Aorta (tissue), 5 donors: Measurements from ENCODE around the gene SUN1. TPM values are rescaled to one million over a fixed set of nuclear protein-coding genes. Genes with fewer than 3 reads are reported as not detected.
A peak's percentile ranks its signal among the peaks of the same experiment; 100 is the strongest.

Experiments used
- ATAC-seq: fragments of 200-7000 bp; cut with Tn5 transposase; one replicate; pipeline ENCODE4 v1.9.1; 2022; ENCODE audit warnings: moderate library complexity; ENCODE audit not compliant: low FRiP score
- DNase-seq, 2 donors: peaks; one replicate each; pipeline ENCODE4 v3.0.0-alpha.2; 2020
- H3K27ac ChIP-seq, 2 donors: one replicate each; pipeline ENCODE4 v1.5.1; 2013; ENCODE audit warnings: low read length in 2 of 2, mild to moderate bottlenecking in 2 of 2, moderate library complexity in 2 of 2, control low read depth in 1 of 2, inconsistent platforms in 1 of 2, low read depth in 1 of 2
- H3K27me3 ChIP-seq, 2 donors: one replicate each; pipeline ENCODE4 v1.6.1; 2013; ENCODE audit warnings: control low read depth in 1 of 2, low read length in 1 of 2, mild to moderate bottlenecking in 1 of 2, moderate library complexity in 1 of 2; ENCODE audit not compliant: insufficient read depth in 2 of 2, control insufficient read depth in 1 of 2
- H3K36me3 ChIP-seq, 2 donors: one replicate each; pipeline ENCODE4 v1.6.1; 2013; ENCODE audit warnings: control low read depth in 1 of 2, low read length in 1 of 2, mild to moderate bottlenecking in 1 of 2; ENCODE audit not compliant: insufficient read depth in 2 of 2, control insufficient read depth in 1 of 2
- H3K4me1 ChIP-seq, 2 donors: one replicate each; pipeline ENCODE4 v1.6.1; 2013; ENCODE audit warnings: low read length in 2 of 2, control low read depth in 1 of 2, mild to moderate bottlenecking in 1 of 2, moderate library complexity in 1 of 2; ENCODE audit not compliant: insufficient read depth in 2 of 2, control insufficient read depth in 1 of 2
- H3K4me3 ChIP-seq, 2 donors: one replicate each; pipeline ENCODE4 v1.5.1; 2013; ENCODE audit warnings: low read length in 2 of 2, control low read depth in 1 of 2, mild to moderate bottlenecking in 1 of 2
- H3K9me3 ChIP-seq: one replicate; pipeline ENCODE4 v1.6.1; 2013; ENCODE audit warnings: mild to moderate bottlenecking, low read length; ENCODE audit not compliant: control insufficient read depth
- WGBS, 2 donors: extraction: QIAGEN DNeasy Blood & Tissue Kit; methylation state at CpG; one replicate each; pipeline ENCODE4 v1.1.7; 2013; 5-methylcytosine and 5-hydroxymethylcytosine counted together
- intact Hi-C, 2 donors: fragments of 100-400 bp; cut with DNase I; formaldehyde crosslinking; loops; one replicate each; pipeline versions ENCODE4 v1.14.2 to v1.15.0; 2022
- polyA plus RNA-seq, 2 donors: library from polyadenylated mRNA; stranded (reverse); fragments of 200-250 nt; gene quantifications; one replicate each; pipeline ENCODE4 v1.2.3, GENCODE V29; 2013
- total RNA-seq, 2 donors: library from RNA; stranded (reverse); fragmentation: NEBNext Ultra II Directional; extraction: Animal tissue kit (Norgen Biotek cat#: 25700); gene quantifications; one replicate each; pipeline ENCODE4 v1.2.1, GENCODE V29; 2021
- donor health status: healthy with polysubstance abuse.
- donor health status: Bipolar disorder and iron deficiency.
- donor health status: DM: no; HTN: no; CAD: no.
- donor health status: DM: no; HTN: no; CAD: no.
- donor health status: DM: yes; HTN: yes; CAD: no.

Gene SUN1
- total and polyA plus RNA-seq, 4 donors = 36.3 to 236 (median 160) TPM

DNA sequence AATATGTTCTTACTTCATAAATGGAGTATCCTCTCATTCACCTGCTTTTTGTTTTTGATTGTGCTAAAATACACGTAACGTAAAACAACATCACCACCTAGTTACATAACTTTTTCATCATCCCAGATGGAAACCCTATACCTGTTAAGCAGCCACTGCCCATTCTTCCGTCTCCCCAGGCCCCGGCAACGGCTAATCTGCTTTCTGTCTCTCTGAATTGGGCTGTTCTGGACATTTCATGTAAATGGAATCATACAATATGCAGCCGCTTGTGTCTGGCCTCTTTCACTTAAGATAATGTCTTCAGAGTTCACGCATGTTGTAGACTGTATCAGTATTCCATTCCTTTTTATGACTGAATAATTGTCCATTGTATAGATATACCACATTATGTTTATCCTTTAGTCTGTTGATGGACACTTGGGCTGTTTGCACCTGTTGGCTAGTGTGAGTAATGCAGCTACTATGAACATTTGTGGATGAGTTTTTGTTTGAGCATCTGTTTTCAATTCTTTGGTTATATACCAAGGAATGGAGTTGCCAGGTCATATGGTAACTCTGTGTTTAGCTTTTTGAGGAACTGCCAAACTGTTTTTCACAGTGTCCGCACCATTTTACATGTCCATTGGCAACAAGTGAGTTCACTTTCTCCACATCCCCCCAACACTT lies 14.1 kb upstream of the SUN1 start:
- Histone ChIP-seq H3K27me3 (no peaks in the 10 kb centered on the region), H3K36me3 (no peaks in the 10 kb centered on the region), H3K9me3 (no peaks in the 10 kb centered on the region), H3K4me3 (no peak overlapping the region), H3K27ac (no peak overlapping the region), H3K4me1 (peaks cover 0 to 3% of the 10 kb centered on the region in 2 donors)
- peak in 1 of 2 donors; percentile 20 for DNase-seq
- 59 to 63% methylated on average over 8 of the region's 8 CpGs for WGBS, 2 donors
- no peak for ATAC-seq
- intact Hi-C loops = no loop called here

DNA sequence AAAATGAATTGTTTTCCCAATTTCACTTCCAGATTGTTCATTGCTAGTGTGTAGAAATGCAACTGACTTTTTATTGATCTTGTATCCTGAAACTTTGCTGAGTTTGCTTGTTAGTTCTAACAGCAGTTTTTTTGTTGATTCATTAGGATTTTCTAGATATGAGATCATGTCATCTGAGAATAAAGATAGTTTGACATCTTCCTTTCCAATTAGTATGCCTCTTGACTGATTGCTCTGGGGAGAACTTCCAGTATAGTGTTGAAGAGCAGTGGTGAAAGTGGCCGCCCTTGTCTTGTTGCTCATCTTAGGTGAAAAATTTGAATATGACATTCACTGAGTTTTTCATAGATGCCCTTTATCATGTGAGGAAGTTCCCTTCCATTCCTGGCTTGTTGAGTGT lies 11.9 kb upstream of the SUN1 start:
- intact Hi-C loops = loop anchor here in 1 of 2 donors (5.0 kb wide), 1 partner anchor 33 kb away; no protein-coding TSS in a partner anchor
- Histone ChIP-seq H3K4me3 (no peak overlapping the region), H3K4me1 (peaks cover 0 to 7% of the 10 kb centered on the region in 2 donors), H3K36me3 (no peaks in the 10 kb centered on the region), H3K27me3 (no peaks in the 10 kb centered on the region), H3K9me3 (no peaks in the 10 kb centered on the region), H3K27ac (no peak overlapping the region)
- WGBS, 2 donors = 99 to 100% methylated on average over 1 of the region's 1 CpG
- no peak for ATAC-seq
- no peak for DNase-seq

DNA sequence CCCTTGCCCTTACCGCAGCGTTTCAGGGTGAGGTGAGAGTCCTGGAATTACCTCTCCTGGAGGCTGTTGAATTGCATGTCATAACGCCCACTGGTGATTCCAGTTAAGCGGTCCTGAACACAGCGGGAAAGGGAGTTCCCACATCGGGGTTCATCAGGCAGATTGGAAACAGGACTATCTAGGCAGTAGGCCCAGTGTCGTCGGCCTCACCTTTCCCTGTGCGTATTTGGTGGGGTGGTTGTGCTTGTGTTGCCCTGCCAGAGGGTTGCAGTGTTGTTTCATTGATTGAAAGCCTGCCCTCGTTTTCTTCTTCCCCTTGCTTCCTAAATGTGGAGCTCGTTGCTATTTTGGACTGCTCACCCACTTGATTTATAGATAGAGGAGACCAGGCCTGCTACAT lies 10.6 kb upstream of the SUN1 start:
- peak; percentile 35 to 42 for DNase-seq
- ATAC-seq = no peak
- H3K9me3 ChIP-seq = no peaks in the 10 kb centered on the region
- no peak overlapping the region for H3K4me3 ChIP-seq
- 40 to 42% methylated on average over 11 of the region's 11 CpGs for WGBS, 2 donors
- H3K27ac ChIP-seq = peak overlapping the region in 1 of 2 donors; percentile 32
- peaks cover 0 to 7% of the 10 kb centered on the region in 2 donors for H3K4me1 ChIP-seq
- no peaks in the 10 kb centered on the region for H3K36me3 ChIP-seq
- intact Hi-C loops = loop anchor here in 1 of 2 donors (5.0 kb wide), 1 partner anchor 34 kb away; no protein-coding TSS in a partner anchor
- no peaks in the 10 kb centered on the region for H3K27me3 ChIP-seq

DNA sequence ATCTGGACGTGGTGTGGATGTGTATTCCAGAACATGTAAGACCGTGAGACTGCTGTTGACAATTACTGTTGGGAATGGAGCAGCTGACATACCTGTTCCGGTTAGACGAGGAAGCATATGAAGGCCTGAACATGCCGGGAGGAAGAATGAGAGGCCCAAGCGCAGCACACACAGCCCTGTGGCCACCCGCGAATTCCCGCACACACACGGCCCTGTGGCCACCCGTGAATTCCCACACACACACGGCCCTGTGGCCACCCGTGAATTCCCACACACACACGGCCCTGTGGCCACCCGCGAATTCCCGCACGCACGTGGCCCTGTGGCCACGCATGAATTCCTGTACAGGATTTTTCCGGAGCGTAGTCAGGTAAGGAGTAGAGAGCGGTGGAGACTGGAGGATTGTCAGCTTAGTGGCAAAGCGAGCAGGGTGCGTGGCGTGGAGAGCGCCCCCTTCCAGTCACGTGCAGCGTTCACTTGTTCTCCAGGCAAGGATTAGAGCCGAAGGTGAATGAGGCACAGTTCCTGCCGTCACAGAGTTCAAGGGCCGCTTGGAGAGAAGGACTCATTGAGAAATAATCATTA lies 9.5 kb upstream of the SUN1 start:
- Histone ChIP-seq H3K4me3 (no peak overlapping the region), H3K9me3 (no peaks in the 10 kb centered on the region), H3K36me3 (no peaks in the 10 kb centered on the region), H3K27ac (peak overlapping the region; percentile 6 to 8), H3K27me3 (no peaks in the 10 kb centered on the region), H3K4me1 (peaks cover 0 to 7% of the 10 kb centered on the region in 2 donors)
- WGBS, 2 donors = 78 to 79% methylated on average over 32 of the region's 32 CpGs
- ATAC-seq = no peak
- peak in 1 of 2 donors; percentile 15 for DNase-seq
- intact Hi-C loops = loop anchor here in 1 of 2 donors (5.0 kb wide), 1 partner anchor 35 kb away; no protein-coding TSS in a partner anchor

DNA sequence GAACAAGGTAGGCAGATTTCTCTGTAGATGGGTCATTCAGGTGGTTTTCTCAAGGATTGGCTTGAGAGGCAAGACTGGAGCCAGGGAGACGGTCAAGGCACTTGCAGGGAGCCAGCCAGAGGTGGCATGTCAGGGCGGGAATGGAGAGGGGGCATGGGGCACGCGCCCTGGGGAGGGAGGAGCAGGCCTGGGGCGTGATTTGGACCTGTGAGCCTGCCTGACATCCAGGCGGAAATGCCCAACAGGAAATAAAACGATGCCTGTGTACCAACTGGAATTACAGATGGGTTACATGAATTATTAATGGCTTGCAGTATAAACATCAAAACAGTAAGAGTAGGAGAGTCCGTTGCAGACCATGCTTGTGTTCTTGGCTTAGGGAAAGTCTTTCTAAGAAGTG lies 8.6 kb upstream of the SUN1 start:
- Histone ChIP-seq H3K36me3 (no peaks in the 10 kb centered on the region), H3K4me1 (peaks cover under 1 to 4% of the 10 kb centered on the region in 2 donors), H3K27ac (no peak overlapping the region), H3K9me3 (no peaks in the 10 kb centered on the region), H3K4me3 (no peak overlapping the region), H3K27me3 (no peaks in the 10 kb centered on the region)
- WGBS, 2 donors = 36 to 49% methylated on average over 8 of the region's 8 CpGs
- DNase-seq (peak in 1 of 2 donors; percentile 32), ATAC-seq (no peak)
- intact Hi-C loops = loop anchor here in 1 of 2 donors (5.0 kb wide), 1 partner anchor 36 kb away; no protein-coding TSS in a partner anchor

DNA sequence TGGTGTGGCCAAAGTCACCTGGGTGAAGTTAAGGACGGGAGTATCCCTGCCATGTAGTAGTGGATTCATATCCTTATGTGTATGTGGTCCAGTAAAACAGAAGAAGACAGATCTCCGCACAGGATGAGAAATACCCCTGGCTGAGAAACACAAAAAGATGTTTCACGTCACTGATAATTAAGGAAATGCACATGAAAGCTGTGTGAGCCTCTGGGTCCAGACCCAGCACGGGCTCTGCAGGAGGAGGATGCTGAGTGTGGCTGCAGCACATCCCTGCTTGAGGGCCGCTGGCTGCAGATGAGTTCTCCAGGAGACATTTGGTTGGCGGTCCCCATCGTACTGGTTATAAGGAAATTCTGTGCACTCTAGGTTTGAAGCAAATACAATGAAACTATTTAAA lies 8.2 kb upstream of the SUN1 start:
- DNase-seq = peak in 1 of 2 donors; percentile 18
- peak overlapping the region in 1 of 2 donors; percentile 17 for H3K27ac ChIP-seq

DNA sequence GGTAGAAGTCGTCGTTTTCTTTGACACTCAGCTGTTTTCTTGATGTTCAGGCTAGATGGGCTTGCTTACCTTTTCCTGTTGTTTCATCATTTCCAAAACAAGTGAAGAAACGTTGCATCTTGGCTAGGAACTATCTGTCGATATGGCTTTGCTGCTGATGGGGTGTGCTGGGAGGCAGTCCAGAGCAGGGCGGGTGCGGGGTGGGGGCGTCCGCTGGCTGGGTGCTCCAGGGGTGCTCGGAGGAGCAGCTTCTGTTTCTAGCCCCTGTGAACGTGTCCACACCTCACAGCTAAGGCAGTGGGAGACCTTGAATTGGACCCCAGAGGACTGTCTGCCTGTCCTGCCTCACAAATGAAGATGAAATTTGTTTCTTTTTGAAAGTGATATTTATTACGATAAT lies 7.6 kb upstream of the SUN1 start:
- Histone ChIP-seq H3K9me3 (no peaks in the 10 kb centered on the region), H3K27me3 (no peaks in the 10 kb centered on the region), H3K4me3 (no peak overlapping the region), H3K27ac (peak overlapping the region in 1 of 2 donors; percentile 60), H3K4me1 (peaks cover 2 to 4% of the 10 kb centered on the region in 2 donors), H3K36me3 (no peaks in the 10 kb centered on the region)
- intact Hi-C loops = loop anchor here in 1 of 2 donors (5.0 kb wide), 1 partner anchor 37 kb away; no protein-coding TSS in a partner anchor
- DNase-seq = peak in 1 of 2 donors; percentile 37
- 65 to 73% methylated on average over 11 of the region's 11 CpGs for WGBS, 2 donors
- no peak for ATAC-seq

More for the DNA sequence above, 8.2 kb upstream of the SUN1 start:
- intact Hi-C loops = loop anchor here in 1 of 2 donors (5.0 kb wide), 1 partner anchor 37 kb away; no protein-coding TSS in a partner anchor
- no peak for ATAC-seq
- H3K4me3 ChIP-seq = no peak overlapping the region
- WGBS, 2 donors = 65 to 70% methylated on average over 7 of the region's 7 CpGs
- no peaks in the 10 kb centered on the region for H3K27me3 ChIP-seq
- H3K36me3 ChIP-seq = no peaks in the 10 kb centered on the region
- peaks cover 2 to 4% of the 10 kb centered on the region in 2 donors for H3K4me1 ChIP-seq
- no peaks in the 10 kb centered on the region for H3K9me3 ChIP-seq

DNA sequence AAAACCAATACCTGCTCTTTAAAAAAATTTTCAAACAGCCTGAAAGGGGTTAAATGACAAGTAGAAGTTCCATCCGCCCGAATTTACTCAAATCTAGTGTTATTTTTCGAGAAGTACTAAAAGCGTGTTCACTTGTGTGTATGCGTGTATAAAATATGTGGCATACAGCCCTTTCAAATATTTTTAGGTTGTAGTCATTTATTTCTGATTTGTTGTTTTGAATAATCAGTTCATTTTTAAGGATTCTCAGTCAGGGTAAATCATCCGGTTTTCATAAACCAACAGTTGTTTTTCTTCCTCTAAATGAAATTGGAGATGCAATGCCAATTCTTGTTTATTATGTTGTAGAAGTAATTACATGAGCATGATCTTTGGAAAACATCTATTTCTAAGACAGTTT lies 6.9 kb upstream of the SUN1 start:
- DNase-seq (no peak), ATAC-seq (no peak)
- Histone ChIP-seq H3K4me1 (peaks cover 2 to 4% of the 10 kb centered on the region in 2 donors), H3K27me3 (no peaks in the 10 kb centered on the region), H3K9me3 (no peaks in the 10 kb centered on the region), H3K36me3 (no peaks in the 10 kb centered on the region), H3K4me3 (no peak overlapping the region), H3K27ac (no peak overlapping the region)
- WGBS, 2 donors = 5 to 7% methylated on average over 6 of the region's 6 CpGs
- intact Hi-C loops = no loop called here
